Mesothelial cell of epicardium (in vitro differentiated cells): ENCODE measurements around the gene FOXN1. TPM values are rescaled to one million over a fixed set of nuclear protein-coding genes. Genes with fewer than 3 reads are reported as not detected.
A peak's percentile ranks its signal among the peaks of the same experiment; 100 is the strongest.
"Not testable (repeated sequence)": the region's sequence is repeated elsewhere in the genome, so short reads cannot be mapped to it uniquely, and the experiment has no call there.

Experiments used
- DNase-seq, 2 experiments: peaks; one replicate each; pipeline ENCODE4 v3.0.0; 2021; ENCODE audit warnings: low spot score in 2 of 2; ENCODE audit not compliant: unreplicated experiment in 2 of 2
- H3K27ac Mint-ChIP-seq: 2 replicates; pipeline ENCODE4 v1.8.0; 2021; ENCODE audit warnings: mixed read lengths
- H3K27me3 Mint-ChIP-seq: 2 replicates; pipeline ENCODE4 v1.8.0; 2021; ENCODE audit warnings: low read depth, mixed read lengths
- H3K36me3 Mint-ChIP-seq: 2 replicates; pipeline ENCODE4 v1.8.0; 2021; ENCODE audit warnings: mixed read lengths
- H3K4me1 Mint-ChIP-seq: 2 replicates; pipeline ENCODE4 v1.8.0; 2021; ENCODE audit warnings: mixed read lengths
- H3K4me3 Mint-ChIP-seq: 2 replicates; pipeline ENCODE4 v1.8.0; 2021; ENCODE audit warnings: mild to moderate bottlenecking, moderate library complexity, mixed read lengths
- H3K9me3 Mint-ChIP-seq: 2 replicates; pipeline ENCODE4 v1.8.0; 2021; ENCODE audit warnings: mixed read lengths
- total RNA-seq: library from RNA; stranded (reverse); gene quantifications from 3 replicates; pipeline ENCODE4 v1.2.1, GENCODE V29; 2021
- TF ChIP-seq, protein P1 (sequence below): fragments of 200-600 bp; sonication (generic); IDR thresholded peaks from one replicate; pipeline ENCODE4 v1.5.0; 2021; ENCODE audit warnings: antibody characterized with exemption; ENCODE audit not compliant: unreplicated experiment

Gene FOXN1
- total RNA-seq, 1 donor from 2014 or later = 0.34 TPM

DNA sequence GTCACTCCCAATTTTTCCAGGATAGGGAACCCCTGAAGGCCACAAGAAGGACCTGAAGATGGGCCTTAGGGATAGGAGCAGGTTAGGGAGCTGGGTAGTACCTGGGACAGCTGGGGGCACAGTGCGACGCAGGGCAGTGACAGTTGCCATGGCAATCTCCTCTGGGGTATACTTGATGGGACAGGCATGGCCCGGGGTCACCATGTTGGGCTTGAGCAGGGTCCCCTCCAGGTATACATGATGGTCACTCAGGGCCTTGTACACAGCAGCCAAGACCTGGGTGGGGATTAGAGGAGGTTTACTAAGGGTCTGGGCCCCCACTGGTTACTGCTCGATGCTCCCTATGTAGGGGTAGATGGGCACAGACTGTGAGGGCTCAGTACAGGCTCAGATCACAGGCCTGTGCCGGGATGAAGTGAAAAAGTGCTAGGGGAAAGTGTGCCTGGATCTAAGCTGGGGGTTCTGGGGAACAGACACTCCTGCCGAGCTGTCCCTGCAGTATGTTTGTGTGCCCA lies 67.9 kb downstream of the FOXN1 start:
- peaks cover 3% of the 10 kb centered on the region for H3K36me3 Mint-ChIP-seq
- TF ChIP-seq, protein P1, sequence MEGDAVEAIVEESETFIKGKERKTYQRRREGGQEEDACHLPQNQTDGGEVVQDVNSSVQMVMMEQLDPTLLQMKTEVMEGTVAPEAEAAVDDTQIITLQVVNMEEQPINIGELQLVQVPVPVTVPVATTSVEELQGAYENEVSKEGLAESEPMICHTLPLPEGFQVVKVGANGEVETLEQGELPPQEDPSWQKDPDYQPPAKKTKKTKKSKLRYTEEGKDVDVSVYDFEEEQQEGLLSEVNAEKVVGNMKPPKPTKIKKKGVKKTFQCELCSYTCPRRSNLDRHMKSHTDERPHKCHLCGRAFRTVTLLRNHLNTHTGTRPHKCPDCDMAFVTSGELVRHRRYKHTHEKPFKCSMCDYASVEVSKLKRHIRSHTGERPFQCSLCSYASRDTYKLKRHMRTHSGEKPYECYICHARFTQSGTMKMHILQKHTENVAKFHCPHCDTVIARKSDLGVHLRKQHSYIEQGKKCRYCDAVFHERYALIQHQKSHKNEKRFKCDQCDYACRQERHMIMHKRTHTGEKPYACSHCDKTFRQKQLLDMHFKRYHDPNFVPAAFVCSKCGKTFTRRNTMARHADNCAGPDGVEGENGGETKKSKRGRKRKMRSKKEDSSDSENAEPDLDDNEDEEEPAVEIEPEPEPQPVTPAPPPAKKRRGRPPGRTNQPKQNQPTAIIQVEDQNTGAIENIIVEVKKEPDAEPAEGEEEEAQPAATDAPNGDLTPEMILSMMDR = no peak
- no peak overlapping the region for H3K4me3 Mint-ChIP-seq
- H3K27ac Mint-ChIP-seq = no peak overlapping the region
- peaks cover 30% of the 10 kb centered on the region for H3K4me1 Mint-ChIP-seq
- H3K27me3 Mint-ChIP-seq = no peaks in the 10 kb centered on the region
- H3K9me3 Mint-ChIP-seq = no peaks in the 10 kb centered on the region
- DNase-seq = no peak

DNA sequence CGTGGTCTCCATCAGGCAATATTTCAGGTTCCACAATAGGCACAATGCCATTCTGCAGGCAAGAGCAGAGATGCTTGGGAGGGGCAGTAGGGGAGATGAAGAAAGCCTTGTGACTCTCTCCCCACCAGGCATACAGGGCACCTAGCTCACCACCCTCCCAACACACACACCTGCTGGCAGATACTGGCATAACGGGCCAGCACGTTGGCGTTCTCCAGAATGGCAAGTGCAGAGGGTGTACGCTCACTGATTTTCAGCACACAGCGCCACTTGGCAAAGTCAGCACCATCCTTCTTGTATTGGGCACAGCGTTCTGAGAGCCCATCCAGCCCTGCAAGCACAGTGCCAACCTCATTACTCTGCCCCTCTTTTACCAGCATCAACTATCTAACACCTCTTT lies 68.4 kb downstream of the FOXN1 start:
- TF ChIP-seq, protein P1 = peak; percentile 35
- no peaks in the 10 kb centered on the region for H3K27me3 Mint-ChIP-seq
- H3K4me3 Mint-ChIP-seq = no peak overlapping the region
- no peaks in the 10 kb centered on the region for H3K9me3 Mint-ChIP-seq
- no peak overlapping the region for H3K27ac Mint-ChIP-seq
- no peak for DNase-seq
- H3K4me1 Mint-ChIP-seq = peaks cover 28% of the 10 kb centered on the region
- H3K36me3 Mint-ChIP-seq = peaks cover 4% of the 10 kb centered on the region

DNA sequence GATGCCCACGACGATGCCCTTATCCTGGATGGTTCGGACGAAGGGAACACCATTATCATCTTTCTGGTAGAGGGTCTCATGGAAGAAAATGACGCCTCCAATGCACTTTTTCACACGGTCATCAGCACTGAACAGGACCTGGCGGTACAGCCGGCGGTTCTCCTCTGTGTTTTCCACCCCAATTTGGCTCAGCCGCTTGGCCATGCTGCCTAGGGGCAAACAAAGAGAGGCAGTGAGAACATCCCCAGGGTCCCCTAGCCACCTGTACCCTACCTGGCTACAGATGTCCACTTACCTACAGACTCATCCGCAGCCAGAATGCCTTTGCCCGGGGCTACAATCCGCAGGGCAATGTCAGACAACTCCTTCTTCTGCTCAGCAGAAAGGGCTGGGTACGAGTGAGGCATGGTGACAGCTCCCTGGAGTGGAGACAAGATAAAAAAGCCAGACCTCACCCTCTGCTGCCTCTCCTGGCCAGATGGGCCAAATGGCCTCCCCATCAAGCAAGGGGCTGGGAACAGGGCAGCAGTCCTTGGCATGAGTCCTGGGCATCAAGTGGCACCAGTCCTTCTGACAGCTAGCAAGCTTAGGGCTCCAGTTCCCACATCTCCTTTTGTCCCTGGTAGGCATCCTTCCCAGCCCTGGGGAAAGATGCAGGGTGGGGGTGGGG lies 69.1 kb downstream of the FOXN1 start:
- no peaks in the 10 kb centered on the region for H3K9me3 Mint-ChIP-seq
- no peak overlapping the region for H3K4me3 Mint-ChIP-seq
- no peak overlapping the region for H3K27ac Mint-ChIP-seq
- no peaks in the 10 kb centered on the region for H3K27me3 Mint-ChIP-seq
- DNase-seq = no peak
- H3K4me1 Mint-ChIP-seq = peaks cover 21% of the 10 kb centered on the region
- TF ChIP-seq, protein P1 = no peak
- H3K36me3 Mint-ChIP-seq = peaks cover 5% of the 10 kb centered on the region

DNA sequence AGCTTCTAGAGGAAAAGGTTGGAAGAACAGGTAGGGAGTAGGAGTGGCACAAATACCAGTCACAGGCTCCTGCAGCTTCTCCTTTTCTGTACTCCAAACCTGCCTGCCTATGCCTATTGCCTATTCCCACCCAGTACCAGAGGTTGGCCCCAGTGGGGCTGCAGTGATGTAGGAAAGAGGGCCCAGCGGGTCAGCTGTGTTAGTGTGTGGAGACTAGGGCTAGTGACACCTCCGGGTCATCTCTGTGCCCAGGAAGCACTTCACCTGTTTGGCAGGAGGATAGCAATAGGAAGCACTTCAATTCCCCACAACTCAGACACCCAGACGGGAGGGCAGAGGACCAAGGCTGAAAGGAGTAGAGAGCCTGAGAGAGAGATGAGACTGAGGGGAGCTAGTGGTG lies 69.9 kb downstream of the FOXN1 start:
- H3K9me3 Mint-ChIP-seq, H3K27me3 Mint-ChIP-seq, H3K36me3 Mint-ChIP-seq, DNase-seq, H3K27ac Mint-ChIP-seq: not testable (repeated sequence)
- Mint-ChIP-seq H3K4me1 (peaks cover 16% of the 10 kb centered on the region), H3K4me3 (peak overlapping the region; percentile 67)

DNA sequence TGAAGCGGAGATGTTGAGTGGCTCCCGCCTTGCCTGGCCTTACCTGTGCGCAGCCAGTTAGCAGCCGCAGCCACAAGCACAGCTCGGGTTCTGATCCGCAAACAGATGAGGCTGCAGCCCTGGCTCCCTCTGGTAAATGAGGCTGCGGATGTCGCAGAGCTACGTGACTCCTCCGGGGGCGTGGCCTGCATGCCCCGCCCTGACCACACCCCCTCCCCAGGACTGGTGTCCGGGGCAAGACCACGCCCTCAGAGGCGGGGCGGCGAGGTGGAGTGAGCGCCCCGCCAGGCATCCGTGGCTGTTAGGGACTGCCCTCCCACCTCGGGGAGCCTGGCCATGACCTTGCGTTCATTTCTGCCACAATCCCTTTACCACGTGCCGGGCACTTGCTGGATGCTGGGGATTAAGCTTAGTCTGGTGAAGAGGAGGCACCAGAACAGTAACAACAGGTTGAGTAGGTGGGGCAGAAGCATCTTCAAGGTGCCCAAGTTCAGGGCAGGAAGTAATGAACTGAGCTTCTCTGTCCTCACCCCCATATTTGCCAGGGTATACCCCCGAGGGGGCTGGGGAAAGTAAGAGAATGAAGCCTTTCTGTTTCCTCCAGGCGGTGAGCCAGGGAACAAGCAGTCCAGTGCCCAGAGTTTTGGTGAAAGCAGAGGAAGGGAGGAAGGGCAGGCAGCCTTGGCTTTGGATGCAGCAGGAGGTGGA lies 70.8 kb downstream of the FOXN1 start, which contains the start of gene ALDOC:
TSS of gene ALDOC (minus strand) at position 138 of the 708 bp plus-strand sequence. CDS start 1,363 bp downstream, outside the sequence.
- Mint-ChIP-seq H3K4me3 (peak within 1 kb of the TSS; percentile 67), H3K27ac (peak within 1 kb of the TSS; percentile 47), H3K36me3 (peaks cover 5% of the 10 kb centered on the region), H3K9me3 (no peaks in the 10 kb centered on the region), H3K4me1 (peaks cover 12% of the 10 kb centered on the region), H3K27me3 (no peaks in the 10 kb centered on the region)
- DNase-seq = peak; percentile 88 to 91
- TF ChIP-seq, protein P1 = no peak

DNA sequence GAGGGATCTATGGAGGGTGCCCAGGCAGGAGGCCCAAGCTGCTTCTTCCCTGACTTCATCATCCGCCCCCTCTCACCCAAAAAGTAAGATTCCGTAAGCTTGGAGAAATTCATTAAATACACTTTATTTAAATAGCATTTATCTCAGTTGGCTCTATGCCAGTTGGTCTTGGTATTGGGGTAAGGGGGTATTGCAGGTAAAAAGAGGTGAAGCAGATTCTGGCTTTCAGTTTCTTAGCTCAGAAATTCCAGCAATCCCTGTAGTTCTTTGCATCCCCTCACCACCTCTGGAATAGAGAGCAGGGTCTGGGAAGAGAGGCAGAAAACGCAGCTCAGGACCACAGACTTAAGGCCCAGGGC lies 71.3 kb downstream of the FOXN1 start:
- H3K4me3 Mint-ChIP-seq = peak overlapping the region; percentile 67
- TF ChIP-seq, protein P1 = no peak
- H3K27ac Mint-ChIP-seq = no peak overlapping the region
- peaks cover 5% of the 10 kb centered on the region for H3K36me3 Mint-ChIP-seq
- no peak for DNase-seq
- H3K4me1 Mint-ChIP-seq = peaks cover 8% of the 10 kb centered on the region
- H3K27me3 Mint-ChIP-seq = no peaks in the 10 kb centered on the region
- H3K9me3 Mint-ChIP-seq = no peaks in the 10 kb centered on the region
